HepG2 (cell line): ENCODE data around the gene KNG1.

Experiments
- CBX5 ChIP-seq: sonication (generic); formaldehyde crosslinking; IDR thresholded peaks from 2 replicates; pipeline ENCODE4 v1.4.0; 2020; ENCODE audit warnings: missing genetic modification reagents, borderline replicate concordance
- EZH2 ChIP-seq: conservative IDR thresholded peaks from 2 replicates; pipeline ENCODE4 v1.6.1; 2012; ENCODE audit warnings: mild to moderate bottlenecking, low read depth, low read length, moderate library complexity
- NR2C2 ChIP-seq: sonication (generic); formaldehyde crosslinking; IDR thresholded peaks from 2 replicates; pipeline ENCODE4 v1.4.0; 2020; ENCODE audit warnings: missing genetic modification reagents, mild to moderate bottlenecking, moderate library complexity, borderline replicate concordance
- PREB ChIP-seq: sonication (generic); formaldehyde crosslinking; IDR thresholded peaks from 2 replicates; pipeline ENCODE4 v1.4.0; 2020; ENCODE audit warnings: missing genetic modification reagents
- RELA ChIP-seq: sonication (generic); formaldehyde crosslinking; IDR thresholded peaks from 2 replicates; pipeline ENCODE4 v1.4.0; 2020; ENCODE audit warnings: missing genetic modification reagents
- RFX5 ChIP-seq: IDR thresholded peaks from 2 replicates; pipeline ENCODE4 v1.6.1; 2011; ENCODE audit warnings: low read depth, low read length, improper control_type of control experiment
- TF ChIP-seq, protein P1 (sequence below): sonication (generic); formaldehyde crosslinking; IDR thresholded peaks from 2 replicates; pipeline ENCODE4 v1.5.0; 2020; ENCODE audit warnings: mild to moderate bottlenecking, missing genetic modification reagents, moderate library complexity

DNA sequence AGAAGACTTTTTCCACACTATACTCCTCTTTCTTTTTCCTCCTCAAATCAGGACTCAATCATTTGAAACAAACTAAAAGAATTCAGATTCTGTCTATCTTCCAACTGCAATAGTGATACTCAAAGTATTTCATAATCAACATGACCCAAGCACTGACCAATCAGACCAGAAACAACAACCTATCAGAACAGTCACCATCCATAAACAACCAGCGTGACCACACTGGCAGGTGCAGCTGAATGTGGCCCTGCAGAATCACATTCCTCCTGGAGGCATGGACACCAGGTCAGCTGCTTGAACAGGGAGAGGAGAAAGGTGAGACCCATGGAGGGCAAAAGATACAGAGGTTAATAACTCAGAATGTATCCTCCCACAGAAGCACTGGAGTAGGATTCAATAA lies 38.0 kb upstream of the KNG1 start:
- TF ChIP-seq RFX5 (no peak), CBX5 (no peak), EZH2 (no peak), NR2C2 (no peak), RELA (CRISPR knock-in tag) (no peak), PREB (no peak)
- TF ChIP-seq, protein P1, sequence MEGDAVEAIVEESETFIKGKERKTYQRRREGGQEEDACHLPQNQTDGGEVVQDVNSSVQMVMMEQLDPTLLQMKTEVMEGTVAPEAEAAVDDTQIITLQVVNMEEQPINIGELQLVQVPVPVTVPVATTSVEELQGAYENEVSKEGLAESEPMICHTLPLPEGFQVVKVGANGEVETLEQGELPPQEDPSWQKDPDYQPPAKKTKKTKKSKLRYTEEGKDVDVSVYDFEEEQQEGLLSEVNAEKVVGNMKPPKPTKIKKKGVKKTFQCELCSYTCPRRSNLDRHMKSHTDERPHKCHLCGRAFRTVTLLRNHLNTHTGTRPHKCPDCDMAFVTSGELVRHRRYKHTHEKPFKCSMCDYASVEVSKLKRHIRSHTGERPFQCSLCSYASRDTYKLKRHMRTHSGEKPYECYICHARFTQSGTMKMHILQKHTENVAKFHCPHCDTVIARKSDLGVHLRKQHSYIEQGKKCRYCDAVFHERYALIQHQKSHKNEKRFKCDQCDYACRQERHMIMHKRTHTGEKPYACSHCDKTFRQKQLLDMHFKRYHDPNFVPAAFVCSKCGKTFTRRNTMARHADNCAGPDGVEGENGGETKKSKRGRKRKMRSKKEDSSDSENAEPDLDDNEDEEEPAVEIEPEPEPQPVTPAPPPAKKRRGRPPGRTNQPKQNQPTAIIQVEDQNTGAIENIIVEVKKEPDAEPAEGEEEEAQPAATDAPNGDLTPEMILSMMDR = no peak
